ENCODE data around the gene MYO15A.

The MYO15A gene

GRCh38 chr17:18136357-18136756 lies 27.8 kb downstream of the MYO15A start:
- no peak for DNase-seq (ENCODE audit: low spot score)

DNA sequence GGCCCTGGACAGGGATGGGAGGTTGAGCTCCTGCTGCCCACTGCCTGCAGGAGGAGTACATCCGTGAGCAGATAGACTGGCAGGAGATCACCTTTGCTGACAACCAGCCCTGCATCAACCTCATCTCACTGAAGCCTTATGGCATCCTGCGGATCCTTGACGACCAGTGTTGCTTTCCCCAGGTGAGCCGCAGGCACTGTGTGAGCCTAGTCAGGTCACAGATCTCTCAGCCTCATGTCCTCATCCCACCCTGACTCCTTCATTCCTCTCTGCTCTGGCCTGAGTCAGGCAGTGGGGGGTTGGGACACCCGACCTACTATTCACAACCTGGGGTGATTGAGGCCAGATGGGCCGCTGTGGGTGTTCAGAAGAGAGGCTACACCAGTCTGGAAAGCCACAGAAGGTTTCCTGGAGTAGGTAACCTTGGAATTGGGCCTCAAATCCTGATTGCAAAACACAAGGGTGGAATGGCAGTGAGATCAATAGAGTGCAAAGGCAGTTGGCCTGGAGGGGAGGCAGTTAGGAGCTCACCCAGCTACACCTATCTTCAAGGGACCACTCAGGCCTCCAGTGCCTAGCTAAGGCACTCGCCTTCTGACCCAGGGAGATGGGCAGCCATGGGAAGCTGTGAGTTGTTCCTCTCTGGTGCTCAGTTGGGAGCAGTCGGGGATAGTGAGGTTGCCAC lies 29.7 kb downstream of the MYO15A start:
- DNase-seq (ENCODE audit: low spot score), result no peak

GRCh38 chr17:18139092-18139491 lies 30.5 kb downstream of the MYO15A start:
- DNase-seq (ENCODE audit: low spot score), result no peak

GRCh38 chr17:18139498-18139897 lies 30.9 kb downstream of the MYO15A start:
- DNase-seq (ENCODE audit: low spot score), result no peak

- DNase-seq (ENCODE audit: low spot score), result no peak
Observed at GRCh38 chr17:18139949-18140348, 31.4 kb downstream of the MYO15A start.

DNA sequence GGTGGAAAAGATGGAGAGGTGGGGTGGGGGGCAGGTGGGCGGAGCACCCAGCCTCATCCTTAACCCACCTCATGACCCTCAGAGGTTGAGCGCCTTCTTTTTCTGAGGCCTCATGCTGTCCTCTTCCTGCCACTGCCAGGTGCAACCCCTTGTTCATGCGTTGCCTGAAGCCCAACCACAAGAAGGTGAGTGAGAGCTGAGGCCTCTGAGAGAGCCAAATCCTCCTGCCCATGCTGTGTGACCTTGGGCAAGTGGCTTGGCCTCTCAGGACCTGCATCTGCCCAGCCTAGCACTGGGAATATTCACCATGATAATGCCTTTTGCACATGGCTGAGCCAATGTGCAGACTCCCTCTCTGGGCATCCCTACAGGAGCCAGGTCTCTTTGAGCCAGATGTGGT lies 32.1 kb downstream of the MYO15A start:
- DNase-seq (ENCODE audit: low spot score), result no peak

DNA sequence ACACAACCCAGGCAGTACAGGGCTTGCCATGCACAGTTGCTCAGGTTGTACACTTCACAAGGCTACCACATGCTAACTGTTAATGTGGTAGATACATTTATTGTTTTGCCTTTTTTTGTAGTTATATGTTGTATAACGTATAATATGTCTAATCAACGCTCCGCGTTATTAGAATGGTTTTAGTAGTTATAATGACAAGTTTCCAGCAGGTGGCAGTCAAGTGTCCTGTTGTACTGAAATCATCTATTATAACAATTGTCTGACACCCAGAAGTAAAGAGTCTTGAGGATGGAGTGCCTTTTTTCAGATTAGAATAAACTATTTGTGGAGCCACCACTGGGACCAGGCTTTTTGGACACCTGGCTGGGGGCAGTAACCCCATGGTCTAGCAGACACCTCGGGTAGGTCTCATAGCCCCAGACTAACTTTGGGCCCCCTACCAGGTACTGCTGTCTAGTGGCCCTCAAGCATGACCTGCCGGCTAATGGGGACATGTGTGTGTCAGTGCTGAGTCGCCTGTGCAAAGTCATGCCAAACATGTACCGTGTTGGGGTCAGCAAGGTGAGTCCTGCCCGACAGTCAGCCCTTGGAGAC lies 32.8 kb downstream of the MYO15A start:
- DNase-seq (ENCODE audit: low spot score), result peak; percentile 81

DNA sequence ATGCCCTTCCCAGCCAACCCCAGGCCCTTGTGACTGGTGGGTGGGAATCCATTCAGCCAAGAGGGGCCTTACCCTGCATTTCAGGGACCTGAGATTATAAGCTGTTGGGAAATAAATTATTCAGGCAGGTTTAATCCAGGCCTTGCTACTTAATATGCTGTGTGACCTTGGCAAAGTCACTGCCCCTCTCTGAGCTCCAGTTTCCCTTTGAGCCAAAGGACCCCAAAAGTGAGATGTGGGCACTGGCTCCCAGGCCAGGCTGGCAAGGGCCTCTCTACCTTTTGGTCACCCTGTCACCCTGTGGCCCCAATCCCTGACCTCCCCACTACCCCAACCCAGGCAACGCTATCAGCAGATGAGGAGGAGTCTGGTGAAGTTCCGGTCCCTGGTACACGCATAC lies 33.9 kb downstream of the MYO15A start:
- DNase-seq (ENCODE audit: low spot score), result no peak

GRCh38 chr17:18143044-18143936 lies 34.7 kb downstream of the MYO15A start:
- no peak for DNase-seq (ENCODE audit: low spot score)

DNA sequence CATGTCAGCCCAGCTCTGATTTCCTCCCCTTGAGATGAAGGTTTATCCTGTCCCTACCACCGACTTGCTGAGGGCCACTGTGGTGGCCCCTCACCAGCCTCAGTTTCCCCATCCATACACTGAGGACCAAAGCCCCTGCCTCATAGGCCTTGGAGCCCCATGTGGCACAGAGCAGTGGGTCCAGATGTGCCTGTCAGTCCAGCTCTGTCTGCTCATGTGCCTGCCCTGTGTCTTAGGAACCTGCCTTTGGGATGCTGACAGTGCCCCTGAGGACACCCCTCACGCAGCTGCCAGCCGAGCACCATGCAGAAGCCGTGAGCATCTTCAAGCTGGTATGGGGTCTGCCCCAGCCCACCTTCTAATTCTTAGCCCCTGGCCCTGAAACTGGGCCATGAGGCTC lies 35.7 kb downstream of the MYO15A start:
- no peak for DNase-seq (ENCODE audit: low spot score)

GRCh38 chr17:18144855-18145254 lies 36.3 kb downstream of the MYO15A start:
- no peak for DNase-seq (ENCODE audit: low spot score)

GRCh38 chr17:18145811-18146210 lies 37.3 kb downstream of the MYO15A start:
- no peak for DNase-seq (ENCODE audit: low spot score)

GRCh38 chr17:18146259-18146658 lies 37.7 kb downstream of the MYO15A start:
- DNase-seq (ENCODE audit: low spot score), result no peak

DNA sequence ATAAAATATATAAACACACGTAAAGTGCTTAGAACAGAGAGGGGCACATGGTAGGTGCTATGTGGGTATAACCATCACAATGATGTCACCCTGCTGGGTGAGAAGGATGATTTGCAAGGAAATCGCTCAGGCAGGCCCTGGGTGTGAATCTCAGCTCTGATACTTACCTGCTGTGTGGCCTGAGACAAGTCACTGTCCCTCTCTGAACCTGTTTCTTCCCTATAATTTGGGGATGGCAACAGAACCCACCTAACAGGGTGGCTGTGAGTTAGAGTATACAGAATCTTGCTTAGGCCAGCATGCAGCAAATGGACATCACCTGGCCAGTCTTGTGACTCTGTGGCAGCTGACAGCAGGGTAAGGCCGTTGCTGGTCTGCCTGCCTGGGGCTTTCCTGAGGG lies 38.4 kb downstream of the MYO15A start:
- no peak for DNase-seq (ENCODE audit: low spot score)

- no peak for DNase-seq (ENCODE audit: low spot score)
Observed at GRCh38 chr17:18148586-18148985, 40.0 kb downstream of the MYO15A start.

GRCh38 chr17:18151290-18151689 lies 42.7 kb downstream of the MYO15A start:
- no peak for DNase-seq (ENCODE audit: low spot score)

DNA sequence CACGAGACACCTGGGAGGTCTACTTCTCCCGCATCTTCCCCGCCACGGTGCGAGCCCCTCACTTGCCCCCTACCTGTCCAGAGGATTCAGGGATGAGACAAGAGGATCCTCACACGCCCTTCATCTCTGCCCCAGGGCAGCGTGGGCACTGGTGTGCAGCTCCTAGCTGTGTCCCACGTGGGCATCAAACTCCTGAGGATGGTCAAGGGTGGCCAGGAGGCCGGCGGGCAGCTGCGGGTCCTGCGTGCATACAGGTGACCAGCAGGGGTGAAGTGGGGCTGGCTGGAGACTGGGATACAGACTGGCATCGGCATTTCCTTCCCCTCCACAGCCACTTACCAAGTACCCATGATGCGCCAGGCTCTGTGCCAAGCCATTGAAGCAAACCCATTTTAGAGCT lies 46.6 kb downstream of the MYO15A start:
- no peak for DNase-seq (ENCODE audit: low spot score)

- DNase-seq (ENCODE audit: low spot score), result no peak
Observed at GRCh38 chr17:18156171-18156975, 47.8 kb downstream of the MYO15A start.

- no peak for DNase-seq (ENCODE audit: low spot score)
Observed at GRCh38 chr17:18156976-18157280, 48.4 kb downstream of the MYO15A start.

- DNase-seq (ENCODE audit: low spot score), result no peak
Observed at GRCh38 chr17:18157354-18157985, 48.9 kb downstream of the MYO15A start.

GRCh38 chr17:18158022-18158600 lies 49.6 kb downstream of the MYO15A start:
- peak; percentile 66 for DNase-seq (ENCODE audit: low spot score)

Measured in pons (tissue), 1 donor.